ENCODE measurements around the gene PHGDH. TPM values are rescaled to one million over a fixed set of nuclear protein-coding genes. Genes with fewer than 3 reads are reported as not detected.

PHGDH gene
- total RNA-seq, 3 donors from 2014 or later (not counting 1 experiment from before 2014, with no cell fraction given): 1.1 to 6.6 (median 5.8) TPM

GRCh38 chr1:119679223-119679622 is 32.5 kb upstream of the PHGDH start:
- Histone ChIP-seq H3K27me3 (ENCODE audit: control insufficient read depth, insufficient read depth, low read length) (no peaks in the 10 kb centered on the region), H3K4me3 (ENCODE audit: low read length) (no peak overlapping the region), H3K27ac (ENCODE audit: low read length) (no peak overlapping the region), H3K36me3 (ENCODE audit: control insufficient read depth, insufficient read depth, low read length) (no peaks in the 10 kb centered on the region), H3K9me3 (ENCODE audit: control insufficient read depth, insufficient read depth, low read length) (no peaks in the 10 kb centered on the region), H3K4me1 (ENCODE audit: control insufficient read depth, insufficient read depth, low read length) (peaks cover 6% of the 10 kb centered on the region)
- Mint-ChIP-seq H3K27me3 (ENCODE audit: low read depth in 2 of 2) (peaks cover 4 to 8% of the 10 kb centered on the region in 2 donors), H3K9me3 (no peaks in the 10 kb centered on the region), H3K27ac (no peak overlapping the region), H3K36me3 (no peaks in the 10 kb centered on the region), H3K4me1 (peaks cover 6 to 12% of the 10 kb centered on the region in 2 donors), H3K4me3 (no peak overlapping the region)
- intact Hi-C loops (cut with micrococcal nuclease): no loop called here
- 88% methylated on average over 1 of the region's 1 CpG for WGBS (ENCODE audit: insufficient coverage)
- ATAC-seq (no peak), DNase-seq (no peak)
- TF ChIP-seq CTCF (IDR thresholded peaks at IDR 0.05): no peak

GRCh38 chr1:119680193-119680592 is 31.5 kb upstream of the PHGDH start:
- DNase-seq: no peak
- Histone ChIP-seq H3K27me3 (ENCODE audit: control insufficient read depth, insufficient read depth, low read length) (no peaks in the 10 kb centered on the region), H3K36me3 (ENCODE audit: control insufficient read depth, insufficient read depth, low read length) (no peaks in the 10 kb centered on the region), H3K4me1 (ENCODE audit: control insufficient read depth, insufficient read depth, low read length) (peaks cover 4% of the 10 kb centered on the region), H3K4me3 (ENCODE audit: low read length) (no peak overlapping the region), H3K27ac (ENCODE audit: low read length) (no peak overlapping the region), H3K9me3 (ENCODE audit: control insufficient read depth, insufficient read depth, low read length) (no peaks in the 10 kb centered on the region)
- Mint-ChIP-seq H3K9me3 (no peaks in the 10 kb centered on the region), H3K27ac (no peak overlapping the region), H3K4me3 (no peak overlapping the region), H3K36me3 (no peaks in the 10 kb centered on the region), H3K27me3 (ENCODE audit: low read depth in 2 of 2) (peaks cover 0 to 8% of the 10 kb centered on the region in 2 donors), H3K4me1 (peaks cover 6% of the 10 kb centered on the region in 2 donors)
- intact Hi-C loops (cut with micrococcal nuclease): no loop called here
- WGBS (ENCODE audit: insufficient coverage): 97% methylated on average over 2 of the region's 3 CpGs
- ATAC-seq: no peak
- TF ChIP-seq CTCF (IDR thresholded peaks at IDR 0.05): no peak

GRCh38 chr1:119680723-119681122 is 31.0 kb upstream of the PHGDH start:
- H3K4me3 ChIP-seq (ENCODE audit: low read length): no peak overlapping the region
- no peaks in the 10 kb centered on the region for H3K36me3 ChIP-seq (ENCODE audit: control insufficient read depth, insufficient read depth, low read length)
- no peak overlapping the region for H3K27ac ChIP-seq (ENCODE audit: low read length)
- no peaks in the 10 kb centered on the region for H3K9me3 ChIP-seq (ENCODE audit: control insufficient read depth, insufficient read depth, low read length)
- H3K4me1 Mint-ChIP-seq: peaks cover 1 to 2% of the 10 kb centered on the region in 2 donors
- no peaks in the 10 kb centered on the region for H3K36me3 Mint-ChIP-seq
- DNase-seq: no peak
- no peak overlapping the region for H3K27ac Mint-ChIP-seq
- H3K4me3 Mint-ChIP-seq: no peak overlapping the region
- WGBS (ENCODE audit: insufficient coverage): 100% methylated on average over 1 of the region's 2 CpGs
- no peak for ATAC-seq
- TF ChIP-seq CTCF (IDR thresholded peaks at IDR 0.05): no peak
- intact Hi-C loops (cut with micrococcal nuclease): no loop called here
- H3K27me3 Mint-ChIP-seq (ENCODE audit: low read depth in 2 of 2): peaks cover 0 to 8% of the 10 kb centered on the region in 2 donors
- no peaks in the 10 kb centered on the region for H3K4me1 ChIP-seq (ENCODE audit: control insufficient read depth, insufficient read depth, low read length)
- no peaks in the 10 kb centered on the region for H3K9me3 Mint-ChIP-seq
- H3K27me3 ChIP-seq (ENCODE audit: control insufficient read depth, insufficient read depth, low read length): no peaks in the 10 kb centered on the region

- no peaks in the 10 kb centered on the region for H3K36me3 Mint-ChIP-seq
- ATAC-seq: no peak
- no peaks in the 10 kb centered on the region for H3K4me1 ChIP-seq (ENCODE audit: control insufficient read depth, insufficient read depth, low read length)
- no peaks in the 10 kb centered on the region for H3K36me3 ChIP-seq (ENCODE audit: control insufficient read depth, insufficient read depth, low read length)
- H3K4me3 ChIP-seq (ENCODE audit: low read length): no peak overlapping the region
- H3K27ac Mint-ChIP-seq: no peak overlapping the region
- H3K4me1 Mint-ChIP-seq: no peaks in the 10 kb centered on the region
- no peaks in the 10 kb centered on the region for H3K9me3 ChIP-seq (ENCODE audit: control insufficient read depth, insufficient read depth, low read length)
- TF ChIP-seq CTCF (IDR thresholded peaks at IDR 0.05): no peak
- H3K9me3 Mint-ChIP-seq: no peaks in the 10 kb centered on the region
- no peak for DNase-seq
- H3K4me3 Mint-ChIP-seq: no peak overlapping the region
- H3K27me3 ChIP-seq (ENCODE audit: control insufficient read depth, insufficient read depth, low read length): no peaks in the 10 kb centered on the region
- H3K27me3 Mint-ChIP-seq (ENCODE audit: low read depth in 2 of 2): peaks cover 0 to 7% of the 10 kb centered on the region in 2 donors
- WGBS (ENCODE audit: insufficient coverage): 100% methylated on average over 2 of the region's 2 CpGs
- no peak overlapping the region for H3K27ac ChIP-seq (ENCODE audit: low read length)
- intact Hi-C loops (cut with micrococcal nuclease): no loop called here
Measured at GRCh38 chr1:119681560-119681959, 30.2 kb upstream of the PHGDH start.
